GM21360 (cell line): ENCODE results near the gene NPS.

Experiments
- ATAC-seq: cut with Tn5 transposase; IDR thresholded peaks from one replicate; pipeline ENCODE4 v1.9.1; 2021; ENCODE audit warnings: mild to moderate bottlenecking, moderate library complexity; ENCODE audit not compliant: unreplicated experiment

The NPS gene, protein sequence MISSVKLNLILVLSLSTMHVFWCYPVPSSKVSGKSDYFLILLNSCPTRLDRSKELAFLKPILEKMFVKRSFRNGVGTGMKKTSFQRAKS

DNA sequence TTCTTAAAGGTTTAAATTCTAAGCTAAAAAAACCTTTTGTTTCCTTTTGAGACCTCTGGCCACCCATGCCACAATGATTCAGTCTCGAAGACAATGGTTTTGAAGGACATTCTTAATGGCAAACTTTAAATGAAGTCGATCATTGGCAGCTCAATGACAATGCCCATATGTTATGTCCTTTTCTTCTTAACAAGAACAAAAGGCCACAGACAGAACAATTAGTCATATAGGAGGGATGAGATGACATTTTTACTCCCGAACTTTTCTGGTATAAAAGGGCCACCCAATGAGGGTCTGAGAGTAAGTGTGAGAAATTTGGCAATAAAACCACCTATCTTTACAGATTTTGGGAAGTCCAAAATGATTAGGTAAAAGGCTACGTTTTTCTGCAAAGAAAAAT is at the start of gene NPS:
Gene NPS, plus strand, starts transcription at position 301 of the 400 bp plus-strand sequence. Its CDS starts 60 bp downstream, at position 361.
- ATAC-seq = no peak

- ATAC-seq = no peak
Observed at GRCh38 chr10:127500127-127500526, 49.0 kb upstream of the NPS start.

DNA sequence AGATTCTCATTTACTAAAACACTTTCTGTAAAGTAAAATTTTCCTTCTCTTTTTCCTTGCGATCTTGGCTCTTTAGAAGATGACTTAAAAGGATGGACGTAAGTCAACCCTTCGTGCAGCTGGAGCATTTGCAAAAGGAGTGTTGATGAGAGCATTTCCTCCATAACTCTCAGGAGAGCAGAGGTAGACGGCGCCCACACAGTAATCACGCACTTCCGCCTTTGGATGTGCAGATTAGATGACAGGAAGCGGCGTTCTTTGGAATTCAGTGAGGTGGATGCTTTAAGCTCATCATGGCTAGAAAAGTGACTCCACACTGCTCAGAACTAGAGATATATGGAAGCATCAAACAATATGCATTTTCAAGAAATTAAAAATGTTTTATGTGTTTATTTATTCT is 43.0 kb upstream of the NPS start:
- no peak for ATAC-seq

GRCh38 chr10:127522298-127522697 is 26.8 kb upstream of the NPS start:
- no peak for ATAC-seq

DNA sequence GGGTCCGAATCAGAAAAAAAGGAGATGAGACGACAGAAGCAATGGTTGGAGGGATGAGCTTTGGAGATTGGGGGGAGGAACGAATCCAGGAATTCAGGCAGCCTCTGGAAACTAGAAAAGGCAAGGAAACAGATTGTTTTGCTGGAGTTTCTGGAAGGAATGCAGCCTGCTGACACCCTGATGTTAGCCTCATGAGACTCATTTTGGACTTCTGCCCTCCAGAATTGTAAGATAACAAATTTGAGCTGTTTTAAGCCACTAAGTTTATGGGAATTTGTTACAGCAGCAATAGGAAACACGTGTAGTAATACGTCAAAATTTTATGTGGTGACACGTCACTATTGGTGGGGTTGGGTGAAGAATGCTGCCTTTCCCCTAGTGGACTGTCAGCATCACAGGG is 25.6 kb upstream of the NPS start:
- ATAC-seq = no peak

GRCh38 chr10:127524229-127524628 is 24.9 kb upstream of the NPS start:
- ATAC-seq = no peak

GRCh38 chr10:127524908-127525665 is 24.0 kb upstream of the NPS start:
- no peak for ATAC-seq

DNA sequence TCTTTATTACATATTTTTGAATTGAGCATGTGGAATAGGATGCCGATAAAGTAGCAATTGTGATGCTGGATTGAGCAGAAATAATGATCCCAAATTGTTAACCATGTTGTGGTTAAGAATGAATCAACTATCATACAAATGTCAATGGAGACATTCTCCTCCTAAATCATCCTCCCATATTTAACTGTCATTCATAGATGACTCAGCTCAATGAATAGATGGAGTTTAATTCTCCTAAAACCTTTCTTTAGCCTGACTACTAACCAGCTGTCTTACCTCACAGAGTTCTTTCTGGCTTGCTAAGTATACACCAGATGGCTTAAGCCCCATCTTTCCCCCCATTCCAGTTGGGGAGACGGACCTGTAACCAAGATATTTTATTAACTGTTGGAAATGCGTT is 23.4 kb upstream of the NPS start:
- no peak for ATAC-seq

GRCh38 chr10:127526161-127526560 is 22.9 kb upstream of the NPS start:
- no peak for ATAC-seq

GRCh38 chr10:127527320-127527719 is 21.8 kb upstream of the NPS start:
- no peak for ATAC-seq

DNA sequence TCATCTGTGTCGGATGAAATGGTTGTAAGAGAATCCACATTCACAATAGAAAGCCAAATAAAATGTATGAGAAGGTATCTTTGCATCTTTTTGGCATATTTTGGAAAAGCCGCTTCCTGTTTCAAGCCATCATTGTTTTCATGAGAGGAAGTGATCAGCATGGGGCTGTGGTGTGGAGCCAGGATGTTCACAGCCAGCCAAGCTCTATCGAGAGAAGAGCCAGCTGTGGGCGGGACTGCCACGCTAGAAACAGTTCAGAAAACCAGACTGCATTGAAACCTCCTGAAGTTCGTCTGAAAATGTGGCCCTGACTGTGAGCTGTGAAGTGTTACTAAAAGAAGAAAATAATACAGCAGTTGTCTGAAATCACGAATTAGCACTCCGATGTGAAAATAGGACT is 21.2 kb upstream of the NPS start:
- ATAC-seq = no peak

DNA sequence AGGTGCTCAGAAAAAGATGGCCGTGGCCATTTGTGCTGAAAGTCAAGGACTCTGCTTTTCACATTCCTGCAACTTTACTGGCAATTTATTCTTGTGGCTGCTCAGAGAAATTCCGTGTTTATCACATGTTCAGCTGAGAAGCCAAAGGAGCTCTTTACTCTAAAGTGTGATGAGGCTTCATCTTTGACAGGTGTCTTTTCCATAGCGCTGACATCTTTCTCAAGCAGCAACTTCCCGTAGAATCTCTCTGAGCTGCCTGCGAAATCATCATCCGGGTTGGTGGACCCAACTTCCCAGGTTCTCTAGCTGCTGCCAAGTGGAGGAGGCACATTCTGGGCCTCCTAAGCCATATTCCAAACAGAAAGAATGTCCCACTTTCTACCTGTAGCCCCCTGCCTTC is 16.9 kb upstream of the NPS start:
- ATAC-seq = no peak

- no peak for ATAC-seq
Observed at GRCh38 chr10:127532659-127533058, 16.4 kb upstream of the NPS start.

DNA sequence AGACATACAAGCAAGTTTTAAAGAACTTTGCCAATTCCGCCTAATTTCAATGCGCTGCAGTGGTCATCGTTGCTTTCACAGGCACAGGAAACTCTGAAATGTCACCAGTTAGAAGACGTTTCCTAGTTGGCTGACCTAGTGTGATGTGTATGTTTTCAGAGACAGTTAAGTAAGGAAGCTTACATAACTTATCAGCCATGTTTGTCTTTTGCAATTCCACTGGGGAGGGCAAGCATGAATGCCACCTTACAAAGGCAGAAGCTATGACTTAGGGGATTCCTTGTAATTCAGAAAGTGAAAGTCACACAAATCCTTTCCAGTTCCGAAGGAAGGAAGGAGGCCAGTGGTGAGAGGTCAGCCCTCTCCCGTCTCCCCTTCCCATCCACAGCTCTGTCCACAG is 15.0 kb upstream of the NPS start:
- no peak for ATAC-seq

DNA sequence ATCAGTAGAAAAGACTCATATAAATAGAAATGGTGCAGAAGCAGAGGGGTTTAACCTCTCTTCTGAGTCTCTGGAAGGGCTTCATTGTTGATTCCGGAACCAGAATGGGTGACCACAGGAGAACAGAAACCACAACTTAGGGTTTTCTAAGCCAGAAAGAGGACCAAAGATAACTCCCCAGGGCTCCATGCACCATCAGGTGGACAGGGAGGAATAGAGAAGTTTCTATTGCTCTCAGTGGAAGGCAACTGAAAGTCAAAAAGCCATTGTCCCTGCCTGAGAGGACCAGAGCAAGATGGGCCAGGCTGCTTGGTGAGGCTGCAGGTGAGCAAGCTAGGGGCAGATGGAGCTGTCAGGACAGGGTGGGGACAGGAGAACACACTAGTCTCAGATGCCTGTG is 14.6 kb upstream of the NPS start:
- no peak for ATAC-seq

DNA sequence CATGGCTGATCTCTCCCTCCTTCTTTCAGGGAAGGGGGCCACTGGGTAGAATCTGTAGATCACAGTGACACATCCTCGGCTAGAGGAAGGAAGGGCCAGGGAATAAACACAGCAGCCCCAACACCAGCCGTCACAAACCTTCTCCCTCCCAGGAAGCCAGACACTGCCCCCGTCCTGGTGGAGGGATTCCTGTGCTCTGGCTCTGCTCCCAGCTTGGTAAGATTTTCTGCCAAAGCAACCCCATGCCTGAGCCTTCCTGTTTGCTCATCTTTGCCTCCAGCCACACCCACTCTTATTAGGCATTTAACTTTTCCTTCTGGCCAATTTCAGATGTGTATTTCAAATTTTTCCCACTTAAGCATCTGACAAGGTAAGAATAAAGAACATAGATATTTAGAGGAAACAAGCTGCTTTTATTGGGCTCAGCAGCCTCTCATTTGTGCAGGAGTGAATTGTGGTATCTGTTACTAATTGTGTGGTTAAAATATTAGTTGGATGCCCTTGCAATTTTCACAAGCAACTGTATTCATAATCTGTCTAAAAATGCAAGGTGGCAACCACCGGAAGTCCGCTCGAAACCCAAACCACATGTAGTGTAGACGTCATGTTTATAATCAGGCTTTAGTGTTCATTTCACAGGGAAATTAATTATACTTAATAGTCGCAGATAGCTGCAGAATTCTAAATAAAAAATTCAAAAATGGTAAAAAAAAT is 13.2 kb upstream of the NPS start:
- no peak for ATAC-seq

DNA sequence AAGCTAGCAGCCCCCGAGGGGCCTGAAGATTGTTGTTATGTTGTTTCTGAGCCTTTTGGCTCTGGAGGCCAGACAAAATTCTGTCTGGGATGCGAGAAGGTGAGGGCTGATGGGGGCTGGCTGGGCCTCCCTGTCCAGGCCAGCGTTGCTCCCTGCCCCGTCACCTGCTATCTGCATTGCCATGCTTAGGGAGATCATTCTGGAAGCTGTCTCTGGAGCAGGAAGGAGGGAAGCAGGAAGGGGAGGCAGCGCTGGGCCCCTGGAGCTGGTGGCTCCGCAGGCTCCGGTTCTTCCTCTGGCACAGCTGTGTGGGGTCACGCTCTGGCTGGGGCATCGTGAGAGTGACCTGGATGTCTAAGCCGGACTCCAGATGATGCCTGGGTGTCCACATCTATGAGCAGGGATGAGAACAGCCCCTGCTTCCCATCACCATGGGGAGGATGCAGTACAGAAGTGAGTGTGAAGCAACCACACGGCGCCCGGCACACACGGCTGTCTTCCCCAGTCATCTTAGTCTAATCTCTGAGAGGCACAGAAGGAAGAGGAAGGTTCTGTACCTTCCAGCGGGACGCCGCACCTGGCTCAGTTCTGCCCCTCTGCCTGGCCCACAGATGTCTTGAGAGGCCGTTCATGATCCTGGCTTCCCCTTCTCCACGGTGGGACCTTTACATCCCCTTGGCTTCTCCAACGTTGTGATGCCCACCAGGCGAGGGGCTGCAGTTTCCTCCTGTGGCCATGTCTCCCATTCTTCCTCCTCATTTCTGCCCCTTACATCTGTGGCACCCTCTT is 11.9 kb upstream of the NPS start:
- no peak for ATAC-seq

GRCh38 chr10:127537924-127538323 is 11.2 kb upstream of the NPS start:
- no peak for ATAC-seq

DNA sequence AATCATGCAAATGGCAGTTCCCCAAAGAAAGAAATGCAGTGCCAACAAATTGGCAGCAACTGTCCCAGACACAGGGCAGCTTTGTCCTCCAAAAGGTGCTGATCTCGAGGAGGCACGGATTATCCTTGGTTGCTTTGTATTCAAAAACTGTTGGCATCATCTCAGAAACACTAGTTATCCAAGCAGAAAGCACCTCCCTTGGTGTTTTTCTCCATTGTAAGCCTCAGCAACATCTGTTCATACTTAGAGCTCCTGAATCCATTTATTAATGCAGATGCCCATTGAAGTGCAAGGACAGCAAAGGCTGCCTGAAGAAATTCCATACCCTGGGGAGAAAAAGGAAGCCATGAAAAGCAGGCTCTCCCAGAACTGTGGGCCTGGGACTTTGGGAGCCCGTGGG is 1.1 kb upstream of the NPS start:
- ATAC-seq = no peak

- ATAC-seq = no peak
Observed at GRCh38 chr10:127550861-127551260, 1.8 kb downstream of the NPS start.

GRCh38 chr10:127552446-127552845 is 3.3 kb downstream of the NPS start:
- no peak for ATAC-seq

DNA sequence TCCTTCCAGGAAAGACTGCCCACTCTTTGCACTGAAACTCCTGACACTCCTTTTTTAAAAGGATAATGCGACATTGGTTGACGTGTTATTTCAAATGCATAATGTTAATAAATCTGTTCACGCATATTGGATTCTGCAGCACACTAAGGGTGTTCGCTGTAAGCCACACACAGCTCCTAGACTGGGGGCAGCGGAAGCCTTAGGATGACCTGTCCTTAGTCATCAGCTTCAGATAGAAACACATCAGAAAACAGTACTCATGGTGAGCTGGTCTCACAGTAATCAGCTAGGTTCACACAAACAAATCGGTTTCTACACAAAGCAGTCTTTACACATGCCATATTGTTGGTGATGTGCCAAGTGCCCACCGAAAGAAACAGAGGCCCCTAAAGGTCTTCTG is 4.3 kb downstream of the NPS start:
- no peak for ATAC-seq
